HEK293 (cell line): ENCODE results near the gene ADAMTSL3.

Source experiments
- CTCF ChIA-PET: fragments of 350-600 bp; formaldehyde crosslinking; extraction: SDS; loops from one replicate; lab custom pipeline; 2021; ENCODE audit warnings: antibody characterized with exemption; lab: Yijun Ruan, JAX
- POLR2A ChIA-PET: fragments of 300-600 bp; formaldehyde crosslinking; extraction: SDS; loops from one replicate; lab custom pipeline; 2020; ENCODE audit warnings: antibody characterized with exemption, inconsistent platforms; lab: Yijun Ruan, JAX
- H3K27ac ChIP-seq: fragments of 200-500 bp; sonication (Bioruptor generic); 2 replicates; pipeline ENCODE4 v1.5.1; 2014; ENCODE audit warnings: low read depth, low read length, control low read depth, inconsistent platforms; ENCODE audit errors: extremely low read depth
- H3K36me3 ChIP-seq, 2 experiments: fragments of 200-500 bp in 1 of 2; sonication (Bioruptor generic) in 1 of 2; 1 replicate in 1 of 2; 2 replicates in 1 of 2; pipeline ENCODE4 v1.5.1; 2014 to 2017; ENCODE audit warnings: inconsistent platforms in 2 of 2, low read length in 2 of 2; ENCODE audit not compliant: control insufficient read depth in 2 of 2, insufficient read depth in 1 of 2
- H3K4me1 ChIP-seq: fragments of 200-500 bp; sonication (Bioruptor generic); 2 replicates; pipeline ENCODE4 v1.5.1; 2014; ENCODE audit warnings: mild to moderate bottlenecking, low read length, inconsistent platforms; ENCODE audit not compliant: control insufficient read depth, insufficient read depth
- H3K4me3 ChIP-seq: 2 replicates; pipeline ENCODE4 v1.5.1; 2011; ENCODE audit warnings: low read depth, mild to moderate bottlenecking, control low read depth, low read length, moderate library complexity
- H3K9me3 ChIP-seq: fragments of 200-500 bp; sonication (Bioruptor generic); 2 replicates; pipeline ENCODE4 v1.5.1; 2014; ENCODE audit warnings: low read depth, low read length, inconsistent platforms; ENCODE audit not compliant: control insufficient read depth, insufficient read depth
- IKZF3 ChIP-seq: fragments of 450-650 bp; IDR thresholded peaks from 2 replicates; pipeline ENCODE4 v1.5.0; 2018; ENCODE audit warnings: missing biosample characterization, mild to moderate bottlenecking, missing genetic modification characterization, moderate library complexity
- MYNN ChIP-seq: fragments of 450-650 bp; formaldehyde crosslinking; IDR thresholded peaks from 2 replicates; pipeline ENCODE4 v1.5.1; 2016; ENCODE audit warnings: missing biosample characterization, missing genetic modification characterization, borderline replicate concordance
- OSR2 ChIP-seq: fragments of 450-650 bp; formaldehyde crosslinking; IDR thresholded peaks from 2 replicates; pipeline ENCODE4 v1.5.1; 2016; ENCODE audit warnings: missing biosample characterization, missing genetic modification characterization
- OVOL3 ChIP-seq: fragments of 450-650 bp; formaldehyde crosslinking; IDR thresholded peaks from 2 replicates; pipeline ENCODE4 v1.5.1; 2016; ENCODE audit warnings: missing biosample characterization, missing genetic modification characterization
- WT1 ChIP-seq: fragments of 450-650 bp; formaldehyde crosslinking; IDR thresholded peaks from 2 replicates; pipeline ENCODE4 v1.5.1; 2016; ENCODE audit warnings: missing biosample characterization, missing genetic modification characterization
- YY2 ChIP-seq: fragments of 450-650 bp; formaldehyde crosslinking; IDR thresholded peaks from 2 replicates; pipeline ENCODE4 v1.5.1; 2016; ENCODE audit warnings: missing biosample characterization, missing genetic modification characterization
- ZNF10 ChIP-seq: fragments of 450-650 bp; formaldehyde crosslinking; IDR thresholded peaks from 2 replicates; pipeline ENCODE4 v1.5.1; 2017; ENCODE audit warnings: missing biosample characterization, missing genetic modification characterization
- ZNF19 ChIP-seq: fragments of 450-650 bp; formaldehyde crosslinking; IDR thresholded peaks from 2 replicates; pipeline ENCODE4; 2016; ENCODE audit warnings: missing biosample characterization, missing genetic modification characterization, low read depth
- ZNF24 ChIP-seq: fragments of 450-650 bp; formaldehyde crosslinking; IDR thresholded peaks from 2 replicates; pipeline ENCODE4 v1.5.1; 2016; ENCODE audit warnings: missing biosample characterization, missing genetic modification characterization
- ZNF416 ChIP-seq: fragments of 450-650 bp; formaldehyde crosslinking; IDR thresholded peaks from 2 replicates; pipeline ENCODE4 v1.5.1; 2016; ENCODE audit warnings: missing biosample characterization, missing genetic modification characterization
- ZNF433 ChIP-seq: fragments of 450-650 bp; formaldehyde crosslinking; IDR thresholded peaks from 2 replicates; pipeline ENCODE4 v1.5.1; 2016; ENCODE audit warnings: missing biosample characterization, missing genetic modification characterization, low read depth
- ZNF48 ChIP-seq: fragments of 450-650 bp; formaldehyde crosslinking; IDR thresholded peaks from 2 replicates; pipeline ENCODE4 v1.5.1; 2016; ENCODE audit warnings: missing biosample characterization, missing genetic modification characterization
- ZNF501 ChIP-seq: fragments of 450-650 bp; formaldehyde crosslinking; IDR thresholded peaks from 2 replicates; pipeline ENCODE4 v1.5.1; 2016; ENCODE audit warnings: missing biosample characterization, missing genetic modification characterization
- ZNF585B ChIP-seq: fragments of 450-650 bp; formaldehyde crosslinking; IDR thresholded peaks from 2 replicates; pipeline ENCODE4 v1.5.1; 2016; ENCODE audit warnings: missing biosample characterization, missing genetic modification characterization
- ZNF626 ChIP-seq: fragments of 450-650 bp; sonication (Bioruptor Pico); formaldehyde crosslinking; IDR thresholded peaks from 2 replicates; pipeline ENCODE4 v1.5.1; 2018; ENCODE audit warnings: missing biosample characterization, missing genetic modification characterization, inconsistent platforms
- ZNF843 ChIP-seq: fragments of 450-650 bp; formaldehyde crosslinking; IDR thresholded peaks from 2 replicates; pipeline ENCODE4 v1.5.1; 2016; ENCODE audit warnings: missing biosample characterization, missing genetic modification characterization
- ZSCAN16 ChIP-seq: fragments of 450-650 bp; formaldehyde crosslinking; IDR thresholded peaks from 2 replicates; pipeline ENCODE4 v1.5.1; 2016; ENCODE audit warnings: missing biosample characterization, missing genetic modification characterization
- ZSCAN30 ChIP-seq: fragments of 450-650 bp; IDR thresholded peaks from 2 replicates; pipeline ENCODE4 v1.5.1; 2018; ENCODE audit warnings: missing biosample characterization, mild to moderate bottlenecking, missing genetic modification characterization, moderate library complexity
- TF ChIP-seq, protein P1 (sequence below): fragments of 450-650 bp; formaldehyde crosslinking; conservative IDR thresholded peaks from 2 replicates; pipeline ENCODE4 v1.5.1; 2016; ENCODE audit warnings: low read depth, missing biosample characterization, missing genetic modification characterization
- TF ChIP-seq, protein P2 (sequence below): sonication (generic); formaldehyde crosslinking; IDR thresholded peaks from 2 replicates; pipeline ENCODE4 v1.8.1; 2022; ENCODE audit warnings: mild to moderate bottlenecking, moderate library complexity, missing genetic modification reagents

The ADAMTSL3 gene

DNA sequence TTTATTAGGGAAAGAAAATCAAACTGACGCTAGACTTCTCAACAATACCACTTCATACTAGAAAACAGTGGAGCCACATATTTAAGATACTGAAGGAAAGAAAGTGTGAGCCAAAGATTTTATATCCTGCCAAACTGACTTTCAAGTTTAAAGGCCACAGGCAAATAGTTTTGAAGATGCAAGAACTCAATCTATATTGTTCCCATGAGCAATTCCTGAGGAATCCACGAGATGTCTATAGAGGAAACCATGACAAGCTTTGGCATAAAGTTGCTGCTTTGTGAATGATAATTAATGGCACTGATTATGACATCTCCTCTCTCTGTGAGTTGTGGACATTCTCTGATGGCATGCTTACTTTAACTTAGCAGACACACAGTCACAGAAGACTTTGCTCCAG lies 305.6 kb downstream of the ADAMTSL3 start:
- POLR2A ChIA-PET, result no interaction called here
- H3K36me3 ChIP-seq, result no peaks in the 10 kb centered on the region
- H3K4me3 ChIP-seq, result no peak overlapping the region
- no peaks in the 10 kb centered on the region for H3K4me1 ChIP-seq
- H3K9me3 ChIP-seq, result no peaks in the 10 kb centered on the region
- no peak overlapping the region for H3K27ac ChIP-seq
- no peak for TF ChIP-seq OSR2
- TF ChIP-seq ZNF843 (tag by site-specific recombination), result no peak
- no peak for TF ChIP-seq YY2 (tag by site-specific recombination)
- TF ChIP-seq ZNF501 (tag by site-specific recombination), result no peak
- no peak for TF ChIP-seq ZNF585B (tag by site-specific recombination)
- no peak for TF ChIP-seq ZNF48 (tag by site-specific recombination)
- no peak for TF ChIP-seq ZNF24 (tag by site-specific recombination)
- TF ChIP-seq OVOL3 (tag by site-specific recombination), result no peak
- TF ChIP-seq WT1 (tag by site-specific recombination), result no peak
- CTCF ChIA-PET, result interaction anchor here (0.7 to 2.3 kb wide), 3 partner anchors 34 to 302 kb away, joined by 3 to 6 read pairs (median 4); no protein-coding TSS in a partner anchor

DNA sequence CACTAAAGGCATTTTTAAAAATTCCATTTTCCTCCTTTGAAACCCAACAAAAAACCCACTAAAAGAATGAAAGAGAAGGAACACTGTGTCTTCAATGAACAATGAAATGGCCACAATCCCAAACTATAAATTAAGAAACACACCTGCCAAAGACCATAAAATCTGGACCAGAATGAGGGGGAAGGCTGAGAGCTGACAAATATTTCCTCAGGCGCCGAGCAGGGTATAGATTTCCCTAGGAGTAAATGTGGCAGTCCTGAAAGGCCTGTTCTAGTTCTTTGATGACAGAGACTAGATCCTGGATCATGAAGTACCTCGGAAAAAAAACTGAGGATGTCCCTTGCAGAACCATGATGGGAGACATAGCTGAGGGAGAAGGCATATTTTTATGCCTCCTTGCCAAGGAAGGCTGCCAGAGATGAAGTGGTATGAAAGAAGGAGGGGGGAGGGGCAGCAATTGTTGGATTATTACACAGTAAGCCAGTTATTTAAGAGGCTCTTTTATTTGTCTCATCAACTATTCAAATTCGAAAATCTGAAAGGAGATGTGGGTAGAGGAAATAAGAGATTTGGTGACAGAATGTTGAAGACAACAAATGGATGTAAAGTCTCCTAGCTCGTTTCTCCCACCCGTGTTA lies 306.4 kb downstream of the ADAMTSL3 start:
- POLR2A ChIA-PET, result no interaction called here
- TF ChIP-seq ZNF10 (tag by site-specific recombination), result no peak
- TF ChIP-seq MYNN (tag by site-specific recombination), result no peak
- TF ChIP-seq ZNF19 (tag by site-specific recombination), result no peak
- no peak for TF ChIP-seq IKZF3 (tag by site-specific recombination)
- TF ChIP-seq ZNF433 (tag by site-specific recombination), result no peak
- no peak for TF ChIP-seq ZNF416 (tag by site-specific recombination)
- no peak for TF ChIP-seq ZSCAN16 (tag by site-specific recombination)
- no peak for TF ChIP-seq ZNF626 (tag by site-specific recombination)
- TF ChIP-seq, protein P1, sequence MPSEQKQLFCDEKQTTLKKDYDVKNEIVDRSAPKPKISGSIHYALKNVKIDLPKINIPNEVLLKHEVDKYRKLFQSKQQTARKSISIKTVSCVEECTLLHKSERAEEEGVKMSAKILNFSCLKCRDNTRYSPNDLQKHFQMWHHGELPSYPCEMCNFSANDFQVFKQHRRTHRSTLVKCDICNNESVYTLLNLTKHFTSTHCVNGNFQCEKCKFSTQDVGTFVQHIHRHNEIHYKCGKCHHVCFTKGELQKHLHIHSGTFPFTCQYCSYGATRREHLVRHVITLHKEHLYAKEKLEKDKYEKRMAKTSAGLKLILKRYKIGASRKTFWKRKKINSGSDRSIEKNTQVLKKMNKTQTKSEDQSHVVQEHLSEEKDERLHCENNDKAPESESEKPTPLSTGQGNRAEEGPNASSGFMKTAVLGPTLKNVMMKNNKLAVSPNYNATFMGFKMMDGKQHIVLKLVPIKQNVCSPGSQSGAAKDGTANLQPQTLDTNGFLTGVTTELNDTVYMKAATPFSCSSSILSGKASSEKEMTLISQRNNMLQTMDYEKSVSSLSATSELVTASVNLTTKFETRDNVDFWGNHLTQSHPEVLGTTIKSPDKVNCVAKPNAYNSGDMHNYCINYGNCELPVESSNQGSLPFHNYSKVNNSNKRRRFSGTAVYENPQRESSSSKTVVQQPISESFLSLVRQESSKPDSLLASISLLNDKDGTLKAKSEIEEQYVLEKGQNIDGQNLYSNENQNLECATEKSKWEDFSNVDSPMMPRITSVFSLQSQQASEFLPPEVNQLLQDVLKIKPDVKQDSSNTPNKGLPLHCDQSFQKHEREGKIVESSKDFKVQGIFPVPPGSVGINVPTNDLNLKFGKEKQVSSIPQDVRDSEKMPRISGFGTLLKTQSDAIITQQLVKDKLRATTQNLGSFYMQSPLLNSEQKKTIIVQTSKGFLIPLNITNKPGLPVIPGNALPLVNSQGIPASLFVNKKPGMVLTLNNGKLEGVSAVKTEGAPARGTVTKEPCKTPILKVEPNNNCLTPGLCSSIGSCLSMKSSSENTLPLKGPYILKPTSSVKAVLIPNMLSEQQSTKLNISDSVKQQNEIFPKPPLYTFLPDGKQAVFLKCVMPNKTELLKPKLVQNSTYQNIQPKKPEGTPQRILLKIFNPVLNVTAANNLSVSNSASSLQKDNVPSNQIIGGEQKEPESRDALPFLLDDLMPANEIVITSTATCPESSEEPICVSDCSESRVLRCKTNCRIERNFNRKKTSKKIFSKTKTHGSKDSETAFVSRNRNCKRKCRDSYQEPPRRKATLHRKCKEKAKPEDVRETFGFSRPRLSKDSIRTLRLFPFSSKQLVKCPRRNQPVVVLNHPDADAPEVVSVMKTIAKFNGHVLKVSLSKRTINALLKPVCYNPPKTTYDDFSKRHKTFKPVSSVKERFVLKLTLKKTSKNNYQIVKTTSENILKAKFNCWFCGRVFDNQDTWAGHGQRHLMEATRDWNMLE, result no peak
- TF ChIP-seq ZSCAN30, result no peak
- TF ChIP-seq, protein P2, sequence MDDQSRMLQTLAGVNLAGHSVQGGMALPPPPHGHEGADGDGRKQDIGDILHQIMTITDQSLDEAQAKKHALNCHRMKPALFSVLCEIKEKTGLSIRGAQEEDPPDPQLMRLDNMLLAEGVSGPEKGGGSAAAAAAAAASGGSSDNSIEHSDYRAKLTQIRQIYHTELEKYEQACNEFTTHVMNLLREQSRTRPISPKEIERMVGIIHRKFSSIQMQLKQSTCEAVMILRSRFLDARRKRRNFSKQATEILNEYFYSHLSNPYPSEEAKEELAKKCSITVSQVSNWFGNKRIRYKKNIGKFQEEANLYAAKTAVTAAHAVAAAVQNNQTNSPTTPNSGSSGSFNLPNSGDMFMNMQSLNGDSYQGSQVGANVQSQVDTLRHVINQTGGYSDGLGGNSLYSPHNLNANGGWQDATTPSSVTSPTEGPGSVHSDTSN (CRISPR knock-in tag), result no peak
- TF ChIP-seq, all 188 proteins: peak for 0
- H3K4me3 ChIP-seq, result no peak overlapping the region
- H3K27ac ChIP-seq, result no peak overlapping the region
- H3K9me3 ChIP-seq, result no peaks in the 10 kb centered on the region
- CTCF ChIA-PET, result interaction anchor here (1.1 to 2.3 kb wide), 3 partner anchors 14 to 303 kb away, joined by 4 to 6 read pairs (median 5); no protein-coding TSS in a partner anchor
- no peaks in the 10 kb centered on the region for H3K36me3 ChIP-seq
- H3K4me1 ChIP-seq, result no peaks in the 10 kb centered on the region
